Activated naive CD8-positive, alpha-beta T cell treated with anti-CD3 and anti-CD28 coated beads, Interleukin-2, amount 10 ng/mL, durations not matched to agents 7 days and 5 days (primary cell): Measurements from ENCODE around the gene ELOVL3. TPM values are rescaled to one million over a fixed set of nuclear protein-coding genes. Genes with fewer than 3 reads are reported as not detected.
"Not testable (repeated sequence)": the region's sequence is repeated elsewhere in the genome, so short reads cannot be mapped to it uniquely, and the experiment has no call there.

Source experiments
- ATAC-seq: fragments of 150-1000 bp; cut with Tn5 transposase; one replicate; pipeline ENCODE4 v1.10.0; 2021; ENCODE audit warnings: low read depth, moderate library complexity
- POLR2A ChIA-PET: fragments of 350-600 bp; sonication (Branson Sonifier 250); formaldehyde crosslinking; loops from one replicate; lab custom pipeline; 2021; ENCODE audit warnings: antibody characterized with exemption; lab: Charles Lee
- DNase-seq: peaks from one replicate; pipeline ENCODE4 v3.0.0; 2021
- H3K27ac Mint-ChIP-seq: one replicate; pipeline ENCODE4 v1.8.0; 2022; ENCODE audit warnings: mild to moderate bottlenecking, mixed read lengths
- H3K27me3 Mint-ChIP-seq: one replicate; pipeline ENCODE4 v1.8.0; 2022; ENCODE audit warnings: mild to moderate bottlenecking, moderate library complexity, mixed read lengths
- H3K36me3 Mint-ChIP-seq: one replicate; pipeline ENCODE4 v1.8.0; 2021; ENCODE audit warnings: mild to moderate bottlenecking, mixed read lengths
- H3K4me1 Mint-ChIP-seq: one replicate; pipeline ENCODE4 v1.8.0; 2021; ENCODE audit warnings: mixed read lengths
- H3K4me3 Mint-ChIP-seq: one replicate; pipeline ENCODE4 v1.8.0; 2022; ENCODE audit warnings: mild to moderate bottlenecking, moderate library complexity, mixed read lengths
- H3K9me3 Mint-ChIP-seq: one replicate; pipeline ENCODE4 v1.8.0; 2021; ENCODE audit warnings: mixed read lengths
- total RNA-seq, 2 experiments: library from RNA; stranded (reverse); gene quantifications; one replicate each; pipeline ENCODE4 v1.2.3, GENCODE V29; 2021

Gene ELOVL3
- total RNA-seq, 2 experiments from 2014 or later = 0.22 TPM; not detected in 1

DNA sequence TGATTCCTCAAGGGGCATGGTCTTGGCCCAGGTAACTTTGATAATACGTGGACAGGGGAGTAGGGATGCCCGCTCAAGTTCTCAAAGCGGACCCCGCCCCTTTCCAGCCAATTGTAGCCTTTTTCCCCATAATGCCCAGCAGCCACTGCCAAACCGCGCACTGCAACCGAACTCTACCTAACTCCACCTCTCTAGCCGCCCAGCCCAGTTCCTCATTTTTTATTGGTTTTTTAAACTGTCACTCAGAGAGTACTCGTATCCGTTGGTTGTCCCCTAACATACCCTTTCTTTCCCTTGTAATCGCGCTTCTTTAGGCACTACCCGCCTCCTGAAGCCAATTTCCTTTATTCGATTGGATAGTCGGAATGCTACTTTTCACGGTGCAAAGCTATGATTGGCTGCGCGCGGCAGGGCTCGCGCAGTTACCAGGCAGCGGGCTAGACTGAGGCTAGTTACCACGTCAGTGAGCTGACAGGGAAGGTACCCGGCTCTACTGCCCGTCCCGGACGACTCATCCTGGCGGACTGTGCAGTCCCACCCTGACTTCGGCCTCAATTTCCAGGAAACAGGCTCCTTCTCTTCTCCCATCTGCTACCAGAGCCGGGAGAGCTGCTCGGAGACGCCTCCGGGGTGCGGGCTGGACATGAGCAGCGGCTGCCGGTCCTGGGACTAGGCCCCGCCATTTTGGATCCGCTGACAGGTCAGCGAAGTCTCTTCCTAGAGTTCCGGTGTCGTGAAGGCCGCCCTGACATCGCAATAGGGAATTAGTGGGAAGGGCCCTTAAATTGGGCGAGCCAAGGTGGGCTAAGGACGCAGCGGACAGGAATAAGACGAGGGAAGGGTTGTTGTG lies 19.2 kb downstream of the ELOVL3 start, which contains the start of gene GBF1:
GBF1 (plus strand) TSS at position 451 of the 850 bp plus-strand sequence. CDS start 13,407 bp downstream, outside the sequence.
- Mint-ChIP-seq H3K27ac (peak within 1 kb of the TSS; percentile 91), H3K27me3 (peaks cover 16% of the 10 kb centered on the region), H3K4me1 (peaks cover 37% of the 10 kb centered on the region), H3K36me3 (peaks cover 18% of the 10 kb centered on the region), H3K9me3 (no peaks in the 10 kb centered on the region), H3K4me3 (peak within 1 kb of the TSS; percentile 98)
- POLR2A ChIA-PET = interaction anchor here (0.8 to 1.9 kb wide), 12 partner anchors 14 to 191 kb away, joined by 3 to 7 read pairs (median 4); partner anchors contain the start of genes FBXL15 and NFKB2
- ATAC-seq (peak; percentile 94), DNase-seq (peak; percentile 87)

DNA sequence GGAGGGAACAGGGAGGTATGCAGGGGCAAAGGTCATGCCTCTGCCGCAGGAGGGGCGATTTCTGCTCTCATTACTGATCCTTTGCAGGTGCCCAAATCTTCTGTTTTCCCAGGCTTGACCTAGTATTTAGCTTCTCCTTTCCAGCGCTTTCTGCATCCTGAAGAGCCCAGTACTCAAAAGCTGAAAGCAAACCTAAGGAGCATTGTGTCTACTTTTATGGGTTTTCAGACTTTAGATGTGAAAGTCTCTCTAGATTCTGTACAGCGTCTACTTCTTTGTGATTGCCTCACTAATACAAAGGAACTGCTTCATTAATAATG lies 19.8 kb downstream of the ELOVL3 start:
- peaks cover 34% of the 10 kb centered on the region for H3K4me1 Mint-ChIP-seq
- H3K27ac Mint-ChIP-seq = peak overlapping the region; percentile 91
- H3K9me3 Mint-ChIP-seq = no peaks in the 10 kb centered on the region
- no peak for DNase-seq
- ATAC-seq = no peak
- peaks cover 18% of the 10 kb centered on the region for H3K36me3 Mint-ChIP-seq
- peaks cover 10% of the 10 kb centered on the region for H3K27me3 Mint-ChIP-seq
- POLR2A ChIA-PET = interaction anchor here (0.8 to 1.9 kb wide), 10 partner anchors 15 to 190 kb away, joined by 3 to 7 read pairs (median 4); partner anchors contain the start of genes FBXL15 and NFKB2
- H3K4me3 Mint-ChIP-seq = peak overlapping the region; percentile 98

DNA sequence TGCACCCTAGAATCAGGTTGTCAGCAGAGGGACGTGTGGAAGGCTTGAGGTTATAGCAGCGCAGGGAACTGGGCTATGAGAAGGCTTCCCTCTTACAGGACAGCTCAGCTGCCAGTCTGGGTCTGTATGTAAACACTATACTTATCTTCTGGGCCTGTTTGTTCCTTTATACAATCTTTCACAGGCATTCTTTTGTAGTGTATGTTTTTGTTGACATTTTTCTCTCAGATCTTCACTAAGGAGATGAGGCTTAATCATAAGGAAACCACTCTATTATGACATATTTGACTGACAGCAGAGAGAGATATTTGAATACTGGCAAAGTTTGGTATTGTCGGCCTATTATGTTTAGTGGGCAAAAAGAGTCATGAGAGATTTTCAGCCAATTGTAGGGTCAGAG lies 20.2 kb downstream of the ELOVL3 start:
- H3K36me3 Mint-ChIP-seq = peaks cover 20% of the 10 kb centered on the region

DNA sequence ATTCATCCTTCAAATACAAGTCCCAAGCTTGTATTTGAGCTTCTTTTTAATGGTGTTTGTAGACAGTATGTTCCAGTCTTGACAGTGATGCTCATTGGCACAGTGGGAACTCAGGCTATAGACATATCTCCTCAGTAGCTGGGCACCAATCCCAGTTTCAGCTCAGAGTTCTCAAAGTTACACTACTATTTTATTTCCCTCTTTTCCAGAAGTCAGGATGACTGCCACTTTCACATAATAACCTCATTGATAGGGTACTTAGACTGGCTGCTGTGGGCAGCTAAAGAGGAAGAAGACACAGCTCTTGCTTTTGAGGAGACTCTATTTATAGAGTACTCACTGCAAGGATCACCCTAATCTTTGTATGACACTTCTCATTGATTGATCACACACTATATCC lies 21.6 kb downstream of the ELOVL3 start:
- ATAC-seq (no peak), DNase-seq (no peak)
- H3K4me3 Mint-ChIP-seq = peak overlapping the region; percentile 13
- peaks cover 26% of the 10 kb centered on the region for H3K4me1 Mint-ChIP-seq
- peaks cover 23% of the 10 kb centered on the region for H3K36me3 Mint-ChIP-seq
- no peaks in the 10 kb centered on the region for H3K9me3 Mint-ChIP-seq
- H3K27ac Mint-ChIP-seq = no peak overlapping the region
- no peaks in the 10 kb centered on the region for H3K27me3 Mint-ChIP-seq
- POLR2A ChIA-PET = no interaction called here

More for the DNA sequence above, 20.2 kb downstream of the ELOVL3 start:
- POLR2A ChIA-PET = interaction anchor here (1.3 to 1.9 kb wide), 4 partner anchors 37 to 190 kb away, joined by 3 to 7 read pairs (median 4); partner anchors contain the start of gene FBXL15
- ATAC-seq = no peak
- DNase-seq = no peak
- Mint-ChIP-seq H3K27ac (peak overlapping the region; percentile 91), H3K27me3 (peaks cover 8% of the 10 kb centered on the region), H3K9me3 (no peaks in the 10 kb centered on the region), H3K4me3 (peak overlapping the region; percentile 98), H3K4me1 (peaks cover 32% of the 10 kb centered on the region)

DNA sequence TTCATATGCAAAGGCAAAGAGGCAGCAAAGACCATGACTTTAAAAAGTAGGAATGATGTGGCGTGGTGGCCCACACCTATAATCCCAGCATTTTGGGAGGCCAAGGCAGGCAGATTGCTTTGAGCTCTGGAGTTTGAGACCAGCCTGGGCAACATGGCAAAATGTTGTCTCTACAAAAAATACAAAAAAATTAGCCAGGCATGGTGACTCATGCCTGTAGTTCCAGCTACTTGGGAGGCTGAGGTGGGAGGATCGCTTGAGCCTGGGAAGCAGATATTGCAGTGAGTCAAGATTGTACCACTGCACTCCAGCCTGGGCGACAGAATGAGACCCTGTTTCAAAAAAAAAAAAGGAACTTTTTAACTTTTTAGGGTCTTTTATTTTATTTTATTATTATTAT lies 26.4 kb downstream of the ELOVL3 start:
- ATAC-seq, H3K9me3 Mint-ChIP-seq, DNase-seq, H3K27ac Mint-ChIP-seq, H3K27me3 Mint-ChIP-seq, H3K4me1 Mint-ChIP-seq, H3K4me3 Mint-ChIP-seq: not testable (repeated sequence)
- POLR2A ChIA-PET = interaction anchor here (0.7 kb wide), 1 partner anchor 70 kb away, joined by 4 read pairs; no protein-coding TSS in a partner anchor
- peaks cover 28% of the 10 kb centered on the region for H3K36me3 Mint-ChIP-seq

DNA sequence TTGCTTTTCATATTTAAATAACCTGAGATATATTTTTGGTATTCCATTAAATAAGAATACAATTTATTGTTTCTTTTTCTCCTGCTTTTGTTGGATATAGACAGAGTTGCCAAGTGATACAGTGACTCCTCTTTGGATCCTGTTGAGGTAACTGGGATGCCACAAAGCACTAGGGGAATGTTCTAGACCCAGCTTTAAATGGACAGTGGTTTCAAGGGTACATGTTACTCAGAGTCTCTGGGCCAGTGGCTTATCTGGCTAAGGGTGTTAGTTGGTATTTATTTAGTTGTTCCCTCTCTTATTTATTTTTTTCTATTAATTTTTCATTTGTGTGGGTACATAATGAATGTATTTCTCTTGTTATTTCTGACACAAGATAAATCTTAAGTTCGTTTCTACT lies 28.3 kb downstream of the ELOVL3 start:
- Mint-ChIP-seq H3K27me3 (no peaks in the 10 kb centered on the region), H3K4me1 (no peaks in the 10 kb centered on the region), H3K27ac (no peak overlapping the region), H3K36me3 (peaks cover 20% of the 10 kb centered on the region), H3K9me3 (no peaks in the 10 kb centered on the region), H3K4me3 (no peak overlapping the region)
- no peak for ATAC-seq
- POLR2A ChIA-PET = no interaction called here
- DNase-seq = no peak

DNA sequence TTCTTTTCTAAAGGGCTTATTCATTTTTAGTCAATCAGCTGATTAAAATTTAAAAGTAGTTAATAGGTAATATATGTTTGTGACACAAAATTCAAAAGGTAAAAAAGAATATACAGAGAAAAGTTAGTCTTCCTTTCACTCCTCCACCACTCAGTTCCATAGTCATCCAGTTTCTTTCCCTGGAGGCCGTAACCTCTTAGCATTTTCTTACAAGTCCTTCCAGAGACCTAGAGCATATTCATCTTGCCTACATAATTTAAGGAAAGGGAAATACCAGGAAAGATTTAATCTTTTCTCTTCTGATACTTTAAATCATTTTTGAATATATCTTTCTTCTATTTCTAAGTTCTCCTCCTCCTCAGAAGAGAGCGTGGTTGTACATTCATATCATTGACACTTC lies 29.3 kb downstream of the ELOVL3 start:
- no peak for DNase-seq
- Mint-ChIP-seq H3K4me3 (no peak overlapping the region), H3K4me1 (no peaks in the 10 kb centered on the region), H3K36me3 (peaks cover 15% of the 10 kb centered on the region), H3K27me3 (no peaks in the 10 kb centered on the region), H3K27ac (no peak overlapping the region), H3K9me3 (no peaks in the 10 kb centered on the region)
- no peak for ATAC-seq
- POLR2A ChIA-PET = no interaction called here

DNA sequence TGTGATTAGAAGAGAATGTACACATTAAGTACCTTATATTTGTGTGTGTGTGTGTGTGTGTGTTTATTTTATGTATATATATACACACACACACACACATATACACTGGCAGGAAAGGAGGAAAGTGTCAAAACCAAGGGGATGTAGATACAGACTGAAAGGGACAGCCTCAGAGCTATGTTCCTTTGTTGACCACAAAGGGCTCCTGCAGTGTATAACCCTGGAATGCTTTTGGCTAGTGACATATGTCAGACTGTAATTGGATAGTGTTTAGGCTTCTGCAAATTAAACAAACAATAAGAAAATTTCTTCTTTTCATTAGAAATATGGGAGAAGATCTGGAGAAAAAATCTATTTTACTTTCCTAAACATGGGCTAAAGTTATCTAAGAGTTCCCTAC lies 35.1 kb downstream of the ELOVL3 start:
- peaks cover 5% of the 10 kb centered on the region for H3K4me1 Mint-ChIP-seq
- no peaks in the 10 kb centered on the region for H3K9me3 Mint-ChIP-seq
- H3K4me3 Mint-ChIP-seq = no peak overlapping the region
- H3K27me3 Mint-ChIP-seq = no peaks in the 10 kb centered on the region
- H3K36me3 Mint-ChIP-seq = peaks cover 19% of the 10 kb centered on the region
- POLR2A ChIA-PET = no interaction called here
- ATAC-seq = no peak
- no peak overlapping the region for H3K27ac Mint-ChIP-seq
- no peak for DNase-seq

DNA sequence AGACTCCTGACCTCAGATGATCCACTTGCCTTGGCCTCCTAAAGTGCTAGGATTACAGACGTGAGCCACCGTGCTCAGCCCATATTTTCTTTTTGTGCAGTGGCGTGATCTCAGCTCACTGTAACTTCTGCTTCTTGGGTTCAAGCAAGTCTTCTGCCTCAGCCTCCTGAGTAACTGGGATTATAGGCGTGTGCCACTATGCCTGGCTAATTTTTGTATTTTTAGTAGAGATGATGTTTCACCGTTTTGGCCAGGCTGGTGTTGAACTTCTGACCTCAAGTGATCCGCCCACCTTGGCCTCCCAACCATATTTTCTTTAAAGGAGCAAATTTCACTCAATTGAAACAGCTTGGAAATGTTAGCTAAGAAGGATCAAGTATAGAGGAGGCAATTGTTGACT lies 35.7 kb downstream of the ELOVL3 start:
- peaks cover 7% of the 10 kb centered on the region for H3K4me1 Mint-ChIP-seq
- ATAC-seq = no peak
- H3K4me3 Mint-ChIP-seq = no peak overlapping the region
- H3K27me3 Mint-ChIP-seq = no peaks in the 10 kb centered on the region
- no peak overlapping the region for H3K27ac Mint-ChIP-seq
- POLR2A ChIA-PET = no interaction called here
- DNase-seq = no peak
- peaks cover 20% of the 10 kb centered on the region for H3K36me3 Mint-ChIP-seq
- no peaks in the 10 kb centered on the region for H3K9me3 Mint-ChIP-seq

DNA sequence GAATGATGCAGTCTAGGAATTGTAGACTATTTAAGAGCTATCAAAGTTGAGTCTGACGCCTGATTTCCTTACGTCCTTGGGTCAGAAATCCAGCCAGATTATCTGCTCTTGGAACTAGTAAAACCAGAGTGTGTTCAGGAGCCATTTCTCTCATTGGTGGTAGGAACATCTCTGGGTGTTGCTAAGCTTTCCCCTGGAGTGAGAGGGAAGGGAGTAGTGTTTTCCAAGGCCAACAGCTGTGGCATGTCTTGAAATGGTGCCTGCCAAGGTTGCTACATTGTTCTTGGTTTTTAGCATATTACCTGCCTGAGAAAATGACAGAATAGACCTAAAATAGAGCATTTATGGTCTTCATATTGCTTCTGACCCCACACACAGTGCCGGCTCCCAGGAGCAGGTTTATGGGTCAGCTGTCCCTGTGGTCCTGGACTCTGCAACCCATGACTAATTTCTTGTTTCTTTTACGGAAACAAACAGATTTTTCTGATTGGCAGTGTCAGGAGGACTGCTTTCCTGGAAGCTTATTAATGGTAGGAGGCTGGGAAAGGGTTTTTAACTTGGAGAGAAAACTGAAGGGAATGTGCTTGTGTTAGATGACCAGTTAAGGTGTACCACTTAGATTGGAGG lies 36.8 kb downstream of the ELOVL3 start:
- Mint-ChIP-seq H3K4me3 (no peak overlapping the region), H3K27me3 (no peaks in the 10 kb centered on the region), H3K4me1 (peaks cover 10% of the 10 kb centered on the region), H3K9me3 (no peaks in the 10 kb centered on the region), H3K27ac (no peak overlapping the region), H3K36me3 (peaks cover 25% of the 10 kb centered on the region)
- ATAC-seq (no peak), DNase-seq (no peak)
- POLR2A ChIA-PET = no interaction called here

DNA sequence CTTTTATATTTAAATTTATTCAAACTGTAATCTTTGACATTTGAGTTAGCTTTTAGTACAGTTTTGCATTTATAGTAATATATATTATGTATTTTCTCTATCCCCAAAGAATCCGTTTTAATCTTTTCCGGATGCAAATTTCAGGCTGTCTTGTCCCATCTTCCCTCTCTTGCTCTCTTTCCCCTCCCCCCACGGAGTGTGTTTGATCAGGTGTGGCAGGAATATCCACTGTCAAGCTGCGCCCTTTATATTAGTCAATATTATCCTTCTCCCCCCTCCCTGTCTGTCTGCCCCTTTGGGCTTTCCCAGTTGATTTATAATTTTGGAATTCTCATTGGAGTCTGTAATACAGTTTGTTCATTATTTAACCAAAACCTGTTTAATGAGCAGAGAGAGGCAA lies 38.3 kb downstream of the ELOVL3 start:
- Mint-ChIP-seq H3K4me1 (peaks cover 21% of the 10 kb centered on the region), H3K27me3 (no peaks in the 10 kb centered on the region), H3K9me3 (no peaks in the 10 kb centered on the region), H3K36me3 (peaks cover 28% of the 10 kb centered on the region), H3K4me3 (no peak overlapping the region), H3K27ac (no peak overlapping the region)
- DNase-seq = no peak
- no peak for ATAC-seq
- POLR2A ChIA-PET = no interaction called here

DNA sequence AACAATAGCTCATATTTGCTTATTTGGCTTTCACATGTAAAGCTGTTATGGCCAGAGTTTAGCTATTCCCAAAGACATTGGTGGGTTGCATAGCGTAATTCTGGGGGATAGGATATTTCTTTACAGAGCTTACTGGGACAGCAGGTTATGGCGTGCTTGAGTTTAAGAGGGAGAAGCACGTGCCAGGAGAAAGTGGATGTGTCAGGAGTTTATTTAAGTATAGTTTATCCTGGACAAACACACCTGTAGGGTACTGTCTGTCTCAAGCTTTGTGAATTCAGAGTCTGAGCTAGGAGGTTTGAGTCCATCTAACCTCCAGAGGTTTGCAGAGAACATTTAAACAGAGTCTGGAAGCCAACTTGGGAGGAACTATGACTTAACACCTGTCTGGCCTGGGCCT lies 40.6 kb downstream of the ELOVL3 start:
- ATAC-seq (no peak), DNase-seq (no peak)
- Mint-ChIP-seq H3K4me3 (no peak overlapping the region), H3K27ac (no peak overlapping the region), H3K4me1 (peaks cover 23% of the 10 kb centered on the region), H3K27me3 (no peaks in the 10 kb centered on the region), H3K36me3 (peaks cover 25% of the 10 kb centered on the region), H3K9me3 (no peaks in the 10 kb centered on the region)
- POLR2A ChIA-PET = no interaction called here

DNA sequence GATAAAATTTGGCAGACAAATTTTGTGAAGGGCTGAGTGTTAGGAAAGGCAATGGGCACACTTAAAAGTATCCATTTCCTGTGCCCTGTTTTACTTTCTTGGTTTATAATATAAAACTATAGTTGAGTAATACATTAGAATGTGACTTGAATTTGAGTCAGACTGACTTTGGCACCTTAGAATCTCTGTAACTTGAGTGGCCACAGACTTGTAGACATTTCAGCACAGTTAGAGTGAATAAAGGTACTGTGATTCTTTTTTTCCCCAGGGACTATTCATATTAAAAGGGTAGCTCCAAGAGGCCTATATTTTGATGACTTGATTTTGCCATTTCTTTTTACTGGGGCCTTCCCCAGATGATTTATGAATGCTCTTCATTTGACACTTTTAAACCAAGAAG lies 41.6 kb downstream of the ELOVL3 start:
- Mint-ChIP-seq H3K9me3 (no peaks in the 10 kb centered on the region), H3K4me1 (peaks cover 29% of the 10 kb centered on the region), H3K27ac (no peak overlapping the region), H3K4me3 (no peak overlapping the region), H3K27me3 (no peaks in the 10 kb centered on the region), H3K36me3 (peaks cover 19% of the 10 kb centered on the region)
- no peak for ATAC-seq
- no peak for DNase-seq
- POLR2A ChIA-PET = interaction anchor here (1.1 kb wide), 1 partner anchor 22 kb away, joined by 3 read pairs; the partner anchor contains the start of gene GBF1
